ENCODE data around the gene MAT2A. TPM values are rescaled to one million over a fixed set of nuclear protein-coding genes. Genes with fewer than 3 reads are reported as not detected.

Gene MAT2A
- polyA plus RNA-seq, 1 donor (not counting 4 experiments of a cell fraction or from before 2014, with no cell fraction given) = 353 TPM

GRCh38 chr2:85588645-85589044 is 49.7 kb downstream of the MAT2A start:
- DNase-seq (ENCODE audit: low read depth, low spot score) (no peak), FAIRE-seq (no peak)
- no peak overlapping the region for H3K27ac ChIP-seq (ENCODE audit: control insufficient read depth, insufficient read depth, low read length)
- no peaks in the 10 kb centered on the region for H4K20me1 ChIP-seq (ENCODE audit: control insufficient read depth, extremely low read depth, insufficient read depth, low read length)
- no peak overlapping the region for H2AFZ ChIP-seq (ENCODE audit: control insufficient read depth, low read length)
- no peak overlapping the region for H3K4me3 ChIP-seq (ENCODE audit: control insufficient read depth in 2 of 3, extremely low read depth in 1 of 3, insufficient read depth in 2 of 3, low read depth in 1 of 3, low read length in 3 of 3)
- H3K9me3 ChIP-seq (ENCODE audit: control insufficient read depth, low read depth, low read length) = no peaks in the 10 kb centered on the region
- H3K79me2 ChIP-seq (ENCODE audit: control insufficient read depth, insufficient read depth, low read length) = no peaks in the 10 kb centered on the region
- no peaks in the 10 kb centered on the region for H3K9me1 ChIP-seq (ENCODE audit: control insufficient read depth, extremely low read depth, insufficient read depth, low read length)
- dilution Hi-C loops (cut with MboI; ENCODE audit: extremely low pct_ligation_motif_present, low sequenced_read_pairs) = no loop called here
- no peak overlapping the region for H3K4me2 ChIP-seq (ENCODE audit: control insufficient read depth, extremely low read depth, insufficient read depth, low read depth, low read length)
- TF ChIP-seq, protein P1, sequence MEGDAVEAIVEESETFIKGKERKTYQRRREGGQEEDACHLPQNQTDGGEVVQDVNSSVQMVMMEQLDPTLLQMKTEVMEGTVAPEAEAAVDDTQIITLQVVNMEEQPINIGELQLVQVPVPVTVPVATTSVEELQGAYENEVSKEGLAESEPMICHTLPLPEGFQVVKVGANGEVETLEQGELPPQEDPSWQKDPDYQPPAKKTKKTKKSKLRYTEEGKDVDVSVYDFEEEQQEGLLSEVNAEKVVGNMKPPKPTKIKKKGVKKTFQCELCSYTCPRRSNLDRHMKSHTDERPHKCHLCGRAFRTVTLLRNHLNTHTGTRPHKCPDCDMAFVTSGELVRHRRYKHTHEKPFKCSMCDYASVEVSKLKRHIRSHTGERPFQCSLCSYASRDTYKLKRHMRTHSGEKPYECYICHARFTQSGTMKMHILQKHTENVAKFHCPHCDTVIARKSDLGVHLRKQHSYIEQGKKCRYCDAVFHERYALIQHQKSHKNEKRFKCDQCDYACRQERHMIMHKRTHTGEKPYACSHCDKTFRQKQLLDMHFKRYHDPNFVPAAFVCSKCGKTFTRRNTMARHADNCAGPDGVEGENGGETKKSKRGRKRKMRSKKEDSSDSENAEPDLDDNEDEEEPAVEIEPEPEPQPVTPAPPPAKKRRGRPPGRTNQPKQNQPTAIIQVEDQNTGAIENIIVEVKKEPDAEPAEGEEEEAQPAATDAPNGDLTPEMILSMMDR (optimal IDR thresholded peaks at IDR 0.05 in 1 of 3, IDR thresholded peaks at IDR 0.05 in 1 of 3, conservative IDR thresholded peaks at IDR 0.05 in 1 of 3; ENCODE audit: extremely low read depth in 1 of 3, insufficient read depth in 2 of 3, low read length in 3 of 3) = no peak
- no peak for TF ChIP-seq EZH2 (IDR thresholded peaks at IDR 0.05; ENCODE audit: low read length)
- H3K9ac ChIP-seq (ENCODE audit: control insufficient read depth, extremely low read depth, insufficient read depth, low read length) = no peak overlapping the region
- no peaks in the 10 kb centered on the region for H3K27me3 ChIP-seq (ENCODE audit: control insufficient read depth, extremely low read depth, insufficient read depth, low read length)
- peaks cover 23% of the 10 kb centered on the region for H3K4me1 ChIP-seq (ENCODE audit: control insufficient read depth, extremely low read depth, insufficient read depth, low read length)
- H3K36me3 ChIP-seq (ENCODE audit: control insufficient read depth in 2 of 2, extremely low read depth in 1 of 2, insufficient read depth in 2 of 2, low read length in 2 of 2) = no peaks in the 10 kb centered on the region

DNA sequence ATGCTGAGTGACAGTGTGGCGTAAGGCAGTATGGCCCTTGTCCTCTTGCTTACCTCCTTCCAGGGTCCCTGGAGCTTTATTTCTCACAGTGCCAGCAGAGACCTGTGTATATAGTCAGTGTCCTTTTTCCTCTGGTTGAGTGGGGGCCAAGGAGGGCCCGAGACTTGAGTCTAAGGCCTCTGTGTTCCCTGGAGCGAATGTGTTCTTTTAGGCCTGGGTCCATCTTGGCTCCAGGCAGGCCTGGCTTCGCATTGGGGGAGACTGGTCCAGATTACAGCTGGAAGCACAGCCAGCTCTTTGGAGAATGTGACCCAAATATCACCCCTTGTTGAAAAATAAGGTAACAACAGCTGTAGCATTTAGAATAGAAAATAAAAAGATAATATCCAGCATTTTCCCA is 50.2 kb downstream of the MAT2A start:
- no peaks in the 10 kb centered on the region for H4K20me1 ChIP-seq (ENCODE audit: control insufficient read depth, extremely low read depth, insufficient read depth, low read length)
- H3K9ac ChIP-seq (ENCODE audit: control insufficient read depth, extremely low read depth, insufficient read depth, low read length) = no peak overlapping the region
- no peak overlapping the region for H3K4me2 ChIP-seq (ENCODE audit: control insufficient read depth, extremely low read depth, insufficient read depth, low read depth, low read length)
- peaks cover 23% of the 10 kb centered on the region for H3K4me1 ChIP-seq (ENCODE audit: control insufficient read depth, extremely low read depth, insufficient read depth, low read length)
- H3K27me3 ChIP-seq (ENCODE audit: control insufficient read depth, extremely low read depth, insufficient read depth, low read length) = no peaks in the 10 kb centered on the region
- H3K9me1 ChIP-seq (ENCODE audit: control insufficient read depth, extremely low read depth, insufficient read depth, low read length) = no peaks in the 10 kb centered on the region
- no peak overlapping the region for H3K4me3 ChIP-seq (ENCODE audit: control insufficient read depth in 2 of 3, extremely low read depth in 1 of 3, insufficient read depth in 2 of 3, low read depth in 1 of 3, low read length in 3 of 3)
- dilution Hi-C loops (cut with MboI; ENCODE audit: extremely low pct_ligation_motif_present, low sequenced_read_pairs) = no loop called here
- no peaks in the 10 kb centered on the region for H3K36me3 ChIP-seq (ENCODE audit: control insufficient read depth in 2 of 2, extremely low read depth in 1 of 2, insufficient read depth in 2 of 2, low read length in 2 of 2)
- no peaks in the 10 kb centered on the region for H3K79me2 ChIP-seq (ENCODE audit: control insufficient read depth, insufficient read depth, low read length)
- H2AFZ ChIP-seq (ENCODE audit: control insufficient read depth, low read length) = no peak overlapping the region
- no peak overlapping the region for H3K27ac ChIP-seq (ENCODE audit: control insufficient read depth, insufficient read depth, low read length)
- no peaks in the 10 kb centered on the region for H3K9me3 ChIP-seq (ENCODE audit: control insufficient read depth, low read depth, low read length)
- TF ChIP-seq, protein P1 (optimal IDR thresholded peaks at IDR 0.05 in 1 of 3, IDR thresholded peaks at IDR 0.05 in 1 of 3, conservative IDR thresholded peaks at IDR 0.05 in 1 of 3; ENCODE audit: extremely low read depth in 1 of 3, insufficient read depth in 2 of 3, low read length in 3 of 3) = no peak
- TF ChIP-seq EZH2 (IDR thresholded peaks at IDR 0.05; ENCODE audit: low read length) = no peak
- DNase-seq (ENCODE audit: low read depth, low spot score) (no peak), FAIRE-seq (no peak)
